Activated CD8-positive, alpha-beta T cell treated with anti-CD3 and anti-CD28 coated beads for 36 hours (primary cell): ENCODE results near the gene TMEM184A. TPM values are rescaled to one million over a fixed set of nuclear protein-coding genes. Genes with fewer than 3 reads are reported as not detected.

Source experiments
- ATAC-seq: fragments of 200-7000 bp; cut with Tn5 transposase; one replicate; pipeline ENCODE4 v1.10.0; 2021; ENCODE audit warnings: mild to moderate bottlenecking, moderate library complexity
- CTCF ChIA-PET: fragments of 350-600 bp; sonication (Branson Sonifier 250); formaldehyde crosslinking; loops from one replicate; lab custom pipeline; 2021; ENCODE audit warnings: antibody characterized with exemption; lab: Charles Lee
- POLR2A ChIA-PET: fragments of 350-600 bp; sonication (Branson Sonifier 250); formaldehyde crosslinking; loops from one replicate; lab custom pipeline; 2021; ENCODE audit warnings: antibody characterized with exemption; lab: Charles Lee
- DNase-seq: peaks from one replicate; pipeline ENCODE4 v3.0.0-alpha.2; 2020
- H3K27ac Mint-ChIP-seq: one replicate; pipeline ENCODE4 v1.8.0; 2021; ENCODE audit warnings: mild to moderate bottlenecking, mixed read lengths
- H3K27me3 Mint-ChIP-seq: one replicate; pipeline ENCODE4 v1.8.0; 2021; ENCODE audit warnings: mixed read lengths
- H3K36me3 Mint-ChIP-seq: one replicate; pipeline ENCODE4 v1.8.0; 2021; ENCODE audit warnings: low read depth, mixed read lengths
- H3K4me1 Mint-ChIP-seq: one replicate; pipeline ENCODE4 v1.8.0; 2021; ENCODE audit warnings: low read depth, mixed read lengths
- H3K4me3 Mint-ChIP-seq: one replicate; pipeline ENCODE4 v1.8.0; 2021; ENCODE audit warnings: mild to moderate bottlenecking, moderate library complexity, mixed read lengths
- H3K9me3 Mint-ChIP-seq: one replicate; pipeline ENCODE4 v1.8.0; 2021; ENCODE audit warnings: mixed read lengths
- intact Hi-C: fragments of 100-400 bp; cut with micrococcal nuclease; formaldehyde crosslinking; loops from one replicate; pipeline ENCODE4 v1.10.0; 2022
- total RNA-seq, 2 experiments: library from RNA; stranded (reverse); gene quantifications; one replicate each; pipeline ENCODE4 v1.2.3, GENCODE V29; 2021
- TF ChIP-seq, protein P1 (sequence below): fragments of 200-600 bp; IDR thresholded peaks from one replicate; pipeline ENCODE4 v1.8.0; 2022; ENCODE audit warnings: antibody characterized with exemption, mild to moderate bottlenecking

The TMEM184A gene
- total RNA-seq, 2 experiments from 2014 or later: not detected

DNA sequence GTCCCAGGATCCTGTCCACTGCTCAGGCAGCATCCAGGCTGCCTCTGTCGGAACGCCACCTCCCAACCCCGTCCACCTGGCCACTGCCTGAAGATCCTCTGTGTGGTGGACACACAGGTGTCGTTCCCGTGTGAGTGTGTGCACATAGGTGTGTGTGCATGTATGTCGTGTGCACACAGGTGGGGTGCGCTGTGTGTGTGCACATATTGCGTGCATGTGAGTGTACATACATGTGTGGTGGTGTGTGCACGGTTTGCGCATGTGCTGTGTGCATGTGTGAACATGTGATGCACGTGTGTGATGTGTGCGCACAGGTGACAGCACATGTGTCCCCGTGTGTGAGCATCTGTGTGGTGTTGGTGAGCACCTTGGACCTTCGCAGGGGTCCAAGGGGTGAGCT is 7.1 kb downstream of the TMEM184A start:
- no peaks in the 10 kb centered on the region for H3K36me3 Mint-ChIP-seq
- H3K4me1 Mint-ChIP-seq: peaks cover 2% of the 10 kb centered on the region
- H3K27me3 Mint-ChIP-seq: no peaks in the 10 kb centered on the region
- no peak overlapping the region for H3K4me3 Mint-ChIP-seq
- intact Hi-C loops: no loop called here
- CTCF ChIA-PET: no interaction called here
- H3K9me3 Mint-ChIP-seq: no peaks in the 10 kb centered on the region
- no peak overlapping the region for H3K27ac Mint-ChIP-seq
- TF ChIP-seq, protein P1, sequence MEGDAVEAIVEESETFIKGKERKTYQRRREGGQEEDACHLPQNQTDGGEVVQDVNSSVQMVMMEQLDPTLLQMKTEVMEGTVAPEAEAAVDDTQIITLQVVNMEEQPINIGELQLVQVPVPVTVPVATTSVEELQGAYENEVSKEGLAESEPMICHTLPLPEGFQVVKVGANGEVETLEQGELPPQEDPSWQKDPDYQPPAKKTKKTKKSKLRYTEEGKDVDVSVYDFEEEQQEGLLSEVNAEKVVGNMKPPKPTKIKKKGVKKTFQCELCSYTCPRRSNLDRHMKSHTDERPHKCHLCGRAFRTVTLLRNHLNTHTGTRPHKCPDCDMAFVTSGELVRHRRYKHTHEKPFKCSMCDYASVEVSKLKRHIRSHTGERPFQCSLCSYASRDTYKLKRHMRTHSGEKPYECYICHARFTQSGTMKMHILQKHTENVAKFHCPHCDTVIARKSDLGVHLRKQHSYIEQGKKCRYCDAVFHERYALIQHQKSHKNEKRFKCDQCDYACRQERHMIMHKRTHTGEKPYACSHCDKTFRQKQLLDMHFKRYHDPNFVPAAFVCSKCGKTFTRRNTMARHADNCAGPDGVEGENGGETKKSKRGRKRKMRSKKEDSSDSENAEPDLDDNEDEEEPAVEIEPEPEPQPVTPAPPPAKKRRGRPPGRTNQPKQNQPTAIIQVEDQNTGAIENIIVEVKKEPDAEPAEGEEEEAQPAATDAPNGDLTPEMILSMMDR: no peak
- DNase-seq (no peak), ATAC-seq (no peak)
- POLR2A ChIA-PET: interaction anchor here (0.9 kb wide), 1 partner anchor 15 kb away, joined by 4 read pairs; no protein-coding TSS in a partner anchor

DNA sequence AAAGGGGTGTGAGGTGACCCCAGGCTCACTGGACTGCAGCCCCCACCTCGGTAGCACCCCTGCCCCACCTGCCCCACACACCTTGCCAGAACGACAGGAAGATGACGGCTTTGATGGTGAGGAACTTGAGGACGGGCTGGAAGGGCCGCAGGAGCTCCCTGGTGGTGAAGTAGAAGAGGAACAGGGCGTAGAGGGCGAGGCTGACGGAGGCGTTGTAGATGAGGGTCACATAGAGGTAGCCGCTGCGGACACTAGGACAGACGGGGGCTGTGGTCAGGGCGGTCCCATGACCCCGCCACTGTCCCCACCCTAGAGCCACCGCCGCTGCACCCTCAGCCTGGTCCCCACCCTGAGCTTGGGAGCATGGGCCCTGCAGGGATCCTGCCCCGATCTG is 7.6 kb downstream of the TMEM184A start:
- Mint-ChIP-seq H3K4me3 (no peak overlapping the region), H3K27ac (no peak overlapping the region), H3K27me3 (no peaks in the 10 kb centered on the region), H3K9me3 (no peaks in the 10 kb centered on the region), H3K36me3 (no peaks in the 10 kb centered on the region), H3K4me1 (peaks cover 2% of the 10 kb centered on the region)
- ATAC-seq (no peak), DNase-seq (peak; percentile 19)
- intact Hi-C loops: no loop called here
- CTCF ChIA-PET: no interaction called here
- POLR2A ChIA-PET: interaction anchor here (0.9 kb wide), 1 partner anchor 15 kb away, joined by 4 read pairs; no protein-coding TSS in a partner anchor
- TF ChIP-seq, protein P1: no peak

DNA sequence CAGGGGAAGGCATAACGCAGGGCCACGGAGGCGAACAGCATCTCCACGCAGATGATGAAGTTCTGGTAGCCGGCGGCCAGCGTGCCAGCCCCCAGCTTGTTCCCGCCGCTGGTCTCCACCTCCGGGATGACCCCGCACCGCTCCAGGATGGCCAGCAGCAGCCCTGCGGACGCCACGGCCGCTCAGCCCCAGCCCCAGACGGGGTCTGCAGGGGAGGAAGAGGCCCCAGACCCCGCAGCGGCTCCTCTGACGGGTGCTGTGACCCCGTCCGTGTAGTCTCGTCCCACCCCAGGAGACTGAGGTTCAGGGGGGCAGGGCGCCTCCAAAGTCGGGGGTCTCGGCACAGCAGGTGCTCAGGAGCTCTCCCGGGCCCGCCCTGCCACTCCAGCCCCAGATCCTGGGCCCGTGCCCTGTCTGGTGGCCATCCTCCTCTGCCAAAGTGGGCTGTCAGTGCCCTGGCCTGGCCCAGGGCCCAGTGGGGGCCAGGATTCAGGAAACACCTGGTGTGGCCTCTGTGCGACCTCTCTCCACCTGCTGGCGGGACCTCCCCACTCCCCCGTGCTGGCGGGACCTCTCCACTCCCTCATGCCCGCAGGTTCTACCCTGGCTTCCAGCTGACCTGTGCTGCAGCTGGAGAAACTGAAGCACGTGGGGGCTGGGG is 8.1 kb downstream of the TMEM184A start:
- ChIA-PET CTCF (no interaction called here), POLR2A (interaction anchor here (0.9 kb wide), 1 partner anchor 14 kb away, joined by 4 read pairs; no protein-coding TSS in a partner anchor)
- ATAC-seq (no peak), DNase-seq (no peak)
- TF ChIP-seq, protein P1: no peak
- Mint-ChIP-seq H3K9me3 (no peaks in the 10 kb centered on the region), H3K27ac (no peak overlapping the region), H3K4me3 (no peak overlapping the region), H3K36me3 (no peaks in the 10 kb centered on the region), H3K4me1 (peaks cover 2% of the 10 kb centered on the region), H3K27me3 (no peaks in the 10 kb centered on the region)
- intact Hi-C loops: no loop called here

DNA sequence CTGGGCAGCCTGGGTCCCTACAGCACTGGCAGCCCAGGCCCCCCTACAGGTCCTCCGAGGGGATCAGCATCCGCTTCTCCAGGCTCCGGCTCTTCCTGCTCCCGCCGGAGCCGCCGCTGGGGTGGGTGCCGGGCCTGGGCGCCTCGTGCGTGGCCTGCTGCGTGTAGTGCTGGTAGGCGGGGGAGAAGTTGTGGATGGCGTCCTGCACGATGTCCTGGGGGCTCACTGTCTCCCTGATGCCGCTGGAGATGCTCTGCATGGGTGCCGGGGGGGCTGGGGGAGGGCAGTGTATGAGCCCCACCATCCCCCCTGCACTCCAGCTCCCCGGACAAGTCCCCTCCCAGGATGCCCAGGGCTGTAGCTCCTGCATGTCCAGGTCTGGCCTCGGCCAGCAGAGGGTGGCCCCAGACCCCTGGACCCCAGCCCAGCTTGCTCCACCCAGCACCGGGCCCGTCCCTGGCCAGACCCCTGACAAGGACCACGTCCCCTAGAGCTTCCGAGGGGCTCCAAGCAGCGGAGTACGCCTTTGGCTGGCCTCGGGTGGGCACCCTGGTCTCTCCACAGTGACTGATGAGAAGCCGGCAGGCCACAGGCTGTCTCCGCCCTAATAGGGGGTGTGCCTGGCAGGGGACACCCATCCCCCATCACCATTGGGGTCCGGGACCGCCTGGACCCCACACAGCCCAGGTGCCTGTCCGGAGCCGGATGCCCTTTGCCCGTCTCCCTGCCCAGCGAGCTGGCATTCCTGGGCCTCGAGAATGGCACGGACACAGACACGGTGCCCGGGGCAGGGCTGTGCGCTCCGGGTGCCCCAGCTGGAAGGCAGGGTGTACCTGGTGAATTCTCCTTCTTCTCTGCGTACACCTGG is 8.9 kb downstream of the TMEM184A start:
- Mint-ChIP-seq H3K9me3 (no peaks in the 10 kb centered on the region), H3K4me3 (no peak overlapping the region), H3K27me3 (no peaks in the 10 kb centered on the region), H3K27ac (no peak overlapping the region), H3K36me3 (no peaks in the 10 kb centered on the region), H3K4me1 (peaks cover 2% of the 10 kb centered on the region)
- TF ChIP-seq, protein P1: no peak
- DNase-seq (no peak), ATAC-seq (no peak)
- ChIA-PET CTCF (no interaction called here), POLR2A (no interaction called here)
- intact Hi-C loops: no loop called here
